Activated T-cell treated with anti-CD3 and anti-CD28 coated beads for 1 hour (primary cell): Measurements from ENCODE around the gene KAZN.

Experiments
- DNase-seq: peaks from one replicate; pipeline ENCODE4 v3.0.0-alpha.2; 2020; ENCODE audit warnings: low read depth

The KAZN gene

GRCh38 chr1:14794136-14794768, 195.8 kb downstream of the KAZN start:
- no peak for DNase-seq

DNA sequence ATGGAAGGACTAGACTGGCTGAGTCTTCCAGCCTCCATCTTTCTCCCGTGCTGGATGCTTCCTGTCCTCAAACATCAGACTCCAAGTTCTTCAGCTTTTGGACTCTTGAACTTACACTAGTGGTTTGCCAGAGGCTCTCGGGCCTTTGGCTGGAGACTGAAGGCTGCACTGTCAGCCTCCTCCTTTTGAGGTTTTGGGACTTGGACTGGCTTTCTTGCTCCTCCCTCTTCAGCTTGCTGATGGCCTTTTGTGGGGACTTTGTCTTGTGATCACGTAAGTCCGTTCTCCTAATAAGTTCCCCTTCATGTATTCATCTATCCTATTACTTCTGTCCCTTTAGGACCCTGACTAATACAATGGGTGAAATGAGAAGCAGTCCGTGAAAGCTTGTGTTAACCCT, 196.4 kb downstream of the KAZN start:
- no peak for DNase-seq

DNA sequence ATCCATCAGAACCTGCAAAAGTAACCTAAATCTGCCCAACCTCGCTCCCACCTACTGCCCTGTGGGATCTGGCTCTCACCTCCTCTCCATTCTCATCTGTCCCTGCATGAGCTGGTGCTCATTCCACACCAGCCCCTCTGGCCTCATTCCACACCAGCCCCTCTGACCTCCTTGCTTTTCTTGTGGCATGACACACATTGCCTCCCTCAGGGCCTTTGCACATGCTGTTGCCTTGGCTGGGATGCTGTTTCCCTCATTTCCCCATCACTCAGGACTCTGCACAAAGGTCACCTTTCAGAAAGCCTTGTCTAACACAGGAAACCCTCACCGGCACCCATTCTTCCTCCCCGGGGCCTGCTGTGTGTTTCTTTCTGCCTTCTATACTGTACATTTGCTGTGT, 197.1 kb downstream of the KAZN start:
- DNase-seq = no peak

GRCh38 chr1:14800014-14800413, 201.5 kb downstream of the KAZN start:
- no peak for DNase-seq

DNA sequence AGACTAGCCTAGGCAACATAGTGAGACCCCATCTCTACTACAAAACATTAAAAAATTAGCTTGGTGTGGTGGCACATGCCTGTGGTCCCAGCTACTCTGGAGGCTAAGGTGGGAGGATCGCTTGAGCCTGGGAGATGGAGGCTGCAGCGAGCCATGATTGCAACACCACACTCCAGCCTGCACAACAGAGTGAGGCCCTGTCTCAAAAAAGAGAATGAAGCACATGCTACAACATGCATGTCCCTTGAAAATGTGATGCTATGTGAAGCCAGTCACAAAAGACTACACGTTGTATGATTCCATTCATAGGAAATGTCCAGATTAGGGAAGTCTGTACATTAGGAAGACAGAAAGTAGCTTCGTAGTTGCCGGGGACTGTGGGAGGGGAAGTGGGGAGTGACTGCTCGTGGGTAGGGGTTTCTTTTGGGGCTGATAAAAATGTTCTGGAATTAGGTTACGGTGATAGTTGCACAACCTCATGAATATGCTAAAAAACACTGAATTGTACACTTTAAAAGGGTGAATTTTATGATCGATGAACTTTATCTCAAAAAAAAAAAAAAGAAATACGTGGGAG, 202.1 kb downstream of the KAZN start:
- no peak for DNase-seq

DNA sequence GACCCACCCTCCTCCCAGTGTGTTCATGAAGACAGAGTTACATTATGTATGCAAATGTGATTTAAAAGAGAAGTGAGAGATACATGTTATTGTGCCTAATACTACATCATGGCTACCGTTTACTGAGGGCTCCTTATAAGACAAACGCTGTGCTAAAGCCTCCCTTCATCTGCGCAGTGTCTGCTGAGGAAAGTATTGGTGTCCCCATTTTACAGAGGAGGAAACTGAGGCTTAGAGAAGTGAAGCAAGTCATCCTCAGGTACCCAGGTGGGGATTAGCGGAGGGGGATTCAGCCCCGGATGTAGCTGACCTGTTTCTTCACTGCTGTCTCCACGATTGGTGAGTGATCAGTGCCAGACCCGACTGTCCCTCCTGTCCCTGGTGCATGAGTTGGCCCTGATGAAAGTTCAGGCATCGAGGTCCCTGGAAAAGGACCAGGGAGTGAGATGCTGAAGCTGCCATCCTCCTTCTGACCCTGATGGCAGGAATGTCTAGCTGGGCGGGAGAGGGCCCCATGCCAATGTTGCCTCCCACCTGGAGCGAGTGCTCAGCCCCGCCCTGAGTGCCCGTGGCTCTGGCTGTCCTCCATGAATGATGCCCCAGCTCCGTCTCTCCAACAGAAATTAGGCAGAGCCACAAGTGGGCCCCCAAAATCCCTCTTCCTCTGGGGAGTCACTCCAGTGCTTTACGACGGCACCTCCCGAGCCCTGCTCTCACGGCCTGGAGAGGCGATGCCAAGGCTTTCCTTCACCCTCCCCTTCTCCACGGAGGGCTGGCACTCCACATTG, 204.7 kb downstream of the KAZN start:
- DNase-seq = no peak

DNA sequence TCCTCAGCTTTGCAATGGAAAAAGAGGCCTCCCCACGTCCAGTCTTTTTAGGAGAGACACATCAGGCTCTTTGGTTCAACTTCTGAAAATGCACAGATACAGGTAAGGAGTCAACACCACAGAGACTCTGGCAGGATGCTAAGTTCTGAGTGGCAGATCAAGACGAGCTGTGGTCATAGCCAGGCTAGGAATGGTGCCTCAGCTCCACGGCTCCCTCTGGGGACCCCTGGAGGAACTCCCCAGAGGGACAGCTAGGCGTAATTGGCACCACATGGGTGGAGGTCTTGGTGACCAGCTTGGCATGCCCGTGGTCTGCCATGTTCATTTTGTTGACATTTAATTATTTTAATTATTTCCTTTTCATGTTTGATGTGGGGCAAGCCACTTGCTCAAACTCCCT, 206.1 kb downstream of the KAZN start:
- no peak for DNase-seq

- DNase-seq = no peak
Measured at GRCh38 chr1:14806772-14807171, 208.3 kb downstream of the KAZN start.

DNA sequence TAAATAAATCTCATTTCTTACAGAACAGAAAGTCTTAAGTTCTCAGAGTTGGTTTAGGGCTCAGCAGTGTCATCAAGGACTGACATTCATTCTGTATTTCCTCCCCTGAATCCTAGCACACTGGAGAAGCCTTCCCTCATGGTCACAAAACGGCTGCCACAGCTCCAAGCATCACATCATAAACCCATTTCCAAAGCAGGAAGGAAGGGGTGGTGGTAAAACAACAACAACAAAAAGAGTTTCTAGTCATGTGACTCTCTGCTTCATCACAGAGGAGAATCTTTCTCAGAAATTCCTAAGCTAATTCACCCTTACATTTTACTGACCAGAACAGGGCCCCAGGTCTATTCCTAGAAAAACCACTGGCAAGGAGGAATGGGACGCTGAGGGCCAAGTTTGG, 210.3 kb downstream of the KAZN start:
- DNase-seq = no peak

- DNase-seq = no peak
Measured at GRCh38 chr1:14809191-14809981, 210.9 kb downstream of the KAZN start.

DNA sequence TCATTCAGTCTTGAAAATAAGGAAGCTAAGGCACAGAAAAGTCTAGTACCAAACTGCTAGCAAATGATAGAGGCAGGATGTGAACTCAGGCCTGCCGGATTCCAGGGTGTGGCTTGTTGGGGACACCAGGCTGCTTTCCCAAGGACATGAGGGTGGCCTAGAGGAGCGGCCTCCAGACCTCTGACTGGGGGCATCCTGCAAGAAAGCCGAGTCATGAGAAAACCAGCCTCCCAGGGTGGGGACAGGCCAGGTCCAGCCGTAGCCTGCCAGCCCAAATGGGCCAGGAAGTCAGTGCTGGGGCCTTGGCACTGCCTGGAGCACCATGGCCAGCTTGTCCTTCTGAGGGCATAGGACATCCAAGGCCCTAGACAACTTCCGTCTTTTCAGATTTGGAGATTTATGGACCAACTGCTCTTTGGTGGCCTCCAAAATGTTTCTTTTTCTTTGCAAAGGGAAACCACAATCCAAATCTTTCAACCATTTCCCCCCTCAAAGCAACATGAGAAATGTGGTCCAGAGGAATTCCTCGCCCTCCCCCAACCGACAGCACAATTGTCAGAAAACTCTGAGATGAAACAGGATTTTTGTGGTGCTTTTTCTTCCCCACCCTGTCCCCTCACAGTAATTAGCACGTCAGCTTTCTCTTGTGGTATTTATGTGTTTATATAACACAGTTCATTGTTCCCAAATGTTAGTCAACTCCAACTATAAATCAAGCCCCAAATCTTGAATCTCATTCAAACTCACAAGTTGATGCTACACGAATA, 212.3 kb downstream of the KAZN start:
- DNase-seq = no peak

GRCh38 chr1:14811573-14811972, 213.1 kb downstream of the KAZN start:
- no peak for DNase-seq

DNA sequence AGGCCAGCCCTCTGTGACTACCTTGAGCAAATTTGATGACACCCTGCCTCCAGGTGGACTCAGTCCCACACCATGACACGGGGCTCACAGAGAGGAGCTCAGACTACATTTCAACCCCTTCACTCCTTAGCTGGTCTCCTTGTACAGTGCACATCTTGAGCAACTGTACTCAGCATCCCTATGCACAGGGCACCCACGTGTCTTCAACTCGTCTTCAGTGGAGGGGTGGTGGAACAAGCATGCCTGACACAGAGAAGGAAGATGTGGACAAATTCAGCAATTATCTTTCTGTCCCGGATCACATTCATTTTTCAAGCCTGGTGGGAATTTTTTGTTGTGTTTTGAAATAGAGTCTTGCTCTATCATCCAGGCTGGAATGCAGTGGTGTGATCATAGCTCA, 213.7 kb downstream of the KAZN start:
- no peak for DNase-seq

DNA sequence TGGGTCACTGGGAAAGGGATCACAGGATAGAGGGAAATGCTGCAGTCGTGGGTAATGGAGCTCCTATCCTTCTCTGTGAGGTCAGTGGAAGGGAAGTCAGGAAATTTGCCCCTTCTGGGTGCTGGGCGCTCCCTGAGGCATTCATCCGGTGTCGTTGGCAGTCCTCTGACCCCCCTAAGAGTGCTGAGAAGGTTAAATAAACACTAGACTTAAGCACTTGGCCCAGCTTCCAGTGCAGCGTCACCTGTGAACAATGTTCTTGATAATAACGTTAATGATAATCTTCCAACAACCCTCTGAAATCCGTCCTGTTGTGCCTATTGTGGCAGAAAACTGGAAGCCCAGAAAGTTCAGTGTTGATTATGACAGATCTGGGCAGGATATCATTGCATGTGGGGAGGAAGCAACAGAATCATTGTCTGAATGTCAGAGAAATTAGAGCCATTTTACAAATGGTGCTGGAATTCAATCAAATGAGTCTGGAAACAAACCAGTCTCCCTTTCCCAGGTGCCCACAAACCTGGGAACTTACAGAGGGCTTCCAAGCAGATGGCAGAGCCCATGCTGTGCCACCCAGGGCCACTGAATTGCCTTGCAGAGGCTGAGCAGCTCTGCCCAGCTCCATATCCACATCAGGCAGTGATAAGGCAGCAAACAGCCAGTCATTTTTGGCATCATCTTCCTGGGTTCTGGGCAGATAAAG, 216.8 kb downstream of the KAZN start:
- no peak for DNase-seq

- DNase-seq = no peak
Measured at GRCh38 chr1:14817223-14818170, 219.0 kb downstream of the KAZN start.

GRCh38 chr1:14820295-14821085, 222.0 kb downstream of the KAZN start:
- no peak for DNase-seq

DNA sequence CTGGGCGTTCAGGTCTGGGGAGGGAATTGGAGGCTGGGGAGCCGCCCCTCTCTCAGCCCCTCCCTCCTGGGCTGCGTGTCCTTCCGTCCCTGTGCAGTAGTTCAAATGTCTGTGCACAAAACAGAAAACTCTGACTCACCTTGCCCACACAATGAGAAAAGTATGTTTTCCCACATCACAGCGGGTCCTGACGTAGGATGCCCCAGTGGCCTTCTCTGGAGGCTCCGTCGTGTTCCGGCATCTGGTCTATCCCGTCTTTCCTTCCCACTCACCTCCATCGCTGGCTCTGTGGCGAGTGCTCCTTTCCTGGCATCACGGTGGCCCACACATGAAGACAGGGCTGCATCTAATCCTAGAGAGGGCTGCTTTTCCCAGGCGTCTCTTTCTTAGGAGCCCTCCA, 224.0 kb downstream of the KAZN start:
- DNase-seq = no peak

GRCh38 chr1:14822996-14823395, 224.5 kb downstream of the KAZN start:
- DNase-seq = no peak

GRCh38 chr1:14824314-14824915, 225.9 kb downstream of the KAZN start:
- no peak for DNase-seq
